GM12874 (cell line): ENCODE results near the gene MED29.

Experiments
- CTCF ChIP-seq: IDR thresholded peaks from 2 replicates; pipeline ENCODE4 v1.5.1; 2011; ENCODE audit warnings: low read depth, mild to moderate bottlenecking, control low read depth, low read length, moderate library complexity; ENCODE audit not compliant: insufficient read depth

The MED29 gene

GRCh38 chr19:39402346-39403300, 11.4 kb downstream of the MED29 start:
- no peak for TF ChIP-seq CTCF

- TF ChIP-seq CTCF = no peak
Observed at GRCh38 chr19:39403331-39404312, 12.4 kb downstream of the MED29 start.

GRCh38 chr19:39405261-39405957, 14.2 kb downstream of the MED29 start:
- TF ChIP-seq CTCF = no peak

GRCh38 chr19:39405958-39406655, 14.9 kb downstream of the MED29 start:
- no peak for TF ChIP-seq CTCF

- no peak for TF ChIP-seq CTCF
Observed at GRCh38 chr19:39406656-39407409, 15.7 kb downstream of the MED29 start, which contains the start of gene ZFP36. Gene ZFP36 (plus strand): TSS chr19:39406847. CDS start chr19:39406905, 58 bp downstream.

- TF ChIP-seq CTCF = no peak
Observed at GRCh38 chr19:39407410-39407659, 16.2 kb downstream of the MED29 start.
